ENCODE data around the gene IGF1R. TPM values are rescaled to one million over a fixed set of nuclear protein-coding genes. Genes with fewer than 3 reads are reported as not detected.

Gene IGF1R
- total and polyA plus RNA-seq, 8 donors: 8.1 to 50.3 (median 36.0) TPM

GRCh38 chr15:98866511-98866910, 218.2 kb downstream of the IGF1R start:
- Histone ChIP-seq H3K36me3 (no peaks in the 10 kb centered on the region), H3K4me1 (no peaks in the 10 kb centered on the region), H3K27ac (peak overlapping the region in 3 of 4 donors; percentile 2 to 64 (median 53)), H3K4me3 (peak overlapping the region in 1 of 4 donors; percentile 47), H3K27me3 (no peaks in the 10 kb centered on the region), H3K9me3 (no peaks in the 10 kb centered on the region)
- FAIRE-seq: no peak
- no peak for DNase-seq
- peak in 2 of 4 donors; percentile 9 to 47 for ATAC-seq
- no peak for TF ChIP-seq CTCF (IDR thresholded peaks at IDR 0.05)
- intact Hi-C loops (cut with DNase I): loop anchor here in 1 of 3 donors (10.0 kb wide), 1 partner anchor 342 kb away; no protein-coding TSS in a partner anchor
- 48 to 50% methylated on average over 11 of the region's 11 CpGs for WGBS, 2 donors

GRCh38 chr15:98868564-98868963, 220.2 kb downstream of the IGF1R start:
- no peak for DNase-seq
- Histone ChIP-seq H3K27ac (no peak overlapping the region), H3K36me3 (no peaks in the 10 kb centered on the region), H3K4me3 (no peak overlapping the region), H3K4me1 (no peaks in the 10 kb centered on the region), H3K27me3 (no peaks in the 10 kb centered on the region), H3K9me3 (no peaks in the 10 kb centered on the region)
- FAIRE-seq: no peak
- no peak for TF ChIP-seq CTCF (IDR thresholded peaks at IDR 0.05)
- ATAC-seq: no peak
- WGBS, 2 donors: 76 to 78% methylated on average over 6 of the region's 6 CpGs
- intact Hi-C loops (cut with DNase I): loop anchor here in 1 of 3 donors (10.0 kb wide), 1 partner anchor 344 kb away; no protein-coding TSS in a partner anchor

- no peaks in the 10 kb centered on the region for H3K9me3 ChIP-seq
- ATAC-seq (peak; percentile 65 to 93 (median 88)), FAIRE-seq (no peak), DNase-seq (peak in 5 of 6 donors; percentile 68 to 84 (median 73))
- H3K27me3 ChIP-seq: no peaks in the 10 kb centered on the region
- no peak overlapping the region for H3K4me3 ChIP-seq
- H3K27ac ChIP-seq: no peak overlapping the region
- intact Hi-C loops (cut with DNase I): no loop called here
- H3K36me3 ChIP-seq: no peaks in the 10 kb centered on the region
- H3K4me1 ChIP-seq: no peaks in the 10 kb centered on the region
- WGBS, 2 donors: 39 to 45% methylated on average over 6 of the region's 6 CpGs
- TF ChIP-seq CTCF (IDR thresholded peaks at IDR 0.05): no peak
These were observed 222.4 kb downstream of the IGF1R start for GRCh38 chr15:98870788-98871187.

GRCh38 chr15:98872774-98873173, 224.4 kb downstream of the IGF1R start:
- WGBS, 2 donors: 82 to 85% methylated on average over 3 of the region's 3 CpGs
- FAIRE-seq (no peak), DNase-seq (no peak), ATAC-seq (no peak)
- peaks cover 5 to 9% (median 9%) of the 10 kb centered on the region in 3 donors for H3K4me1 ChIP-seq
- intact Hi-C loops (cut with DNase I): no loop called here
- H3K9me3 ChIP-seq: no peaks in the 10 kb centered on the region
- H3K27me3 ChIP-seq: no peaks in the 10 kb centered on the region
- H3K36me3 ChIP-seq: no peaks in the 10 kb centered on the region
- H3K27ac ChIP-seq: no peak overlapping the region
- H3K4me3 ChIP-seq: no peak overlapping the region
- TF ChIP-seq CTCF (IDR thresholded peaks at IDR 0.05): no peak

GRCh38 chr15:98873441-98874218, 225.3 kb downstream of the IGF1R start:
- no peak for TF ChIP-seq CTCF (IDR thresholded peaks at IDR 0.05)
- no peak for ATAC-seq
- no peaks in the 10 kb centered on the region for H3K9me3 ChIP-seq
- intact Hi-C loops (cut with DNase I): no loop called here
- FAIRE-seq: no peak
- H3K27ac ChIP-seq: no peak overlapping the region
- WGBS, 2 donors: 79 to 83% methylated on average over 12 of the region's 12 CpGs
- H3K4me1 ChIP-seq: peaks cover 5 to 10% (median 9%) of the 10 kb centered on the region in 3 donors
- no peaks in the 10 kb centered on the region for H3K27me3 ChIP-seq
- H3K4me3 ChIP-seq: no peak overlapping the region
- no peak for DNase-seq
- no peaks in the 10 kb centered on the region for H3K36me3 ChIP-seq

Data from pancreas (tissue), 10 donors.